Measurements from ENCODE around the gene MALT1.
"Not testable (repeated sequence)": the region's sequence is repeated elsewhere in the genome, so short reads cannot be mapped to it uniquely, and the experiment has no call there.

MALT1 gene, protein sequence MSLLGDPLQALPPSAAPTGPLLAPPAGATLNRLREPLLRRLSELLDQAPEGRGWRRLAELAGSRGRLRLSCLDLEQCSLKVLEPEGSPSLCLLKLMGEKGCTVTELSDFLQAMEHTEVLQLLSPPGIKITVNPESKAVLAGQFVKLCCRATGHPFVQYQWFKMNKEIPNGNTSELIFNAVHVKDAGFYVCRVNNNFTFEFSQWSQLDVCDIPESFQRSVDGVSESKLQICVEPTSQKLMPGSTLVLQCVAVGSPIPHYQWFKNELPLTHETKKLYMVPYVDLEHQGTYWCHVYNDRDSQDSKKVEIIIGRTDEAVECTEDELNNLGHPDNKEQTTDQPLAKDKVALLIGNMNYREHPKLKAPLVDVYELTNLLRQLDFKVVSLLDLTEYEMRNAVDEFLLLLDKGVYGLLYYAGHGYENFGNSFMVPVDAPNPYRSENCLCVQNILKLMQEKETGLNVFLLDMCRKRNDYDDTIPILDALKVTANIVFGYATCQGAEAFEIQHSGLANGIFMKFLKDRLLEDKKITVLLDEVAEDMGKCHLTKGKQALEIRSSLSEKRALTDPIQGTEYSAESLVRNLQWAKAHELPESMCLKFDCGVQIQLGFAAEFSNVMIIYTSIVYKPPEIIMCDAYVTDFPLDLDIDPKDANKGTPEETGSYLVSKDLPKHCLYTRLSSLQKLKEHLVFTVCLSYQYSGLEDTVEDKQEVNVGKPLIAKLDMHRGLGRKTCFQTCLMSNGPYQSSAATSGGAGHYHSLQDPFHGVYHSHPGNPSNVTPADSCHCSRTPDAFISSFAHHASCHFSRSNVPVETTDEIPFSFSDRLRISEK

DNA sequence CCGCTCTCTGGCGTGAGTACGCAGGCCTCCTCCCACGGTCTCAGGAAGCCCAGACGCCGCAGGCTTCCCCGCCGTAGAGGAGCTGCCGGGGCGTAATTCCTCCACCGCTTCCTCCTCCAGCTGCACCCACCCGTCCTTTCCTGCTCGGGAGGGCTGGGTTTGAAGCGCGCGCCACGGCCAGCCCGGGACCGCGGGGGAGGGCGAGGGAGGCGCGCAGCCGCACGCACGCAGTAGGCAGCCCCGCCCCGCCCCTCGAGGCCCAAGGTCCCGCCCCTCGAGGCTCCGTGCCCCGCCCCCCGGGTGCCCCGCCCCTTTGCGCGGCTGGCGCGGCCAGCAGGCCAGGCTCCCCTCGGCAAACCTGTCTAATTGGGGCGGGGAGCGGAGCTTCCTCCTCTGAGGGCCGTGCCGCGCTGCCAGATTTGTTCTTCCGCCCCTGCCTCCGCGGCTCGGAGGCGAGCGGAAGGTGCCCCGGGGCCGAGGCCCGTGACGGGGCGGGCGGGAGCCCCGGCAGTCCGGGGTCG, at the start of gene MALT1:
MALT1 (plus strand) TSS at position 355 of the 521 bp plus-strand sequence. CDS start 179 bp downstream, outside the sequence.
- DNase-seq (ENCODE audit: low spot score): peak; percentile 96

DNA sequence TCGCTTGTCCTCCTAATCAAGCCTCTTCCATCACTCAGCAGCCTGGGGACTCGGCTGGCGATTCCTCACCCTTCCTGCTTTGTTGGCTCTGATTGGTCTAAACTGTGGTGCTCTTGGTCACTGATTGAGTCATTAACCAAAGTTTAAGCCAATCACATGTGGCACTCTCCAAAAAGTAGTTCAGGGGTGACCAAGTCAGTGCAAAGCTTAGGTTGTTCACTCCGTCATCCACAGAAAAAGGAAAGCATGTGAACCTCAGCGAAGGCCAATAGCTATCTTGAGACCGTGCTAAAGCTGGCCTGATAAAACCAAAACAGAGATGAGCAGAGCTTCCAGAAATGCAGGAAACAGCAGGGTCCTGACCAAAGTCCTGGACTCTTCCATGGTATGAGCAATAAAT, 47.3 kb upstream of the MALT1 start:
- DNase-seq (ENCODE audit: low spot score): no peak

DNA sequence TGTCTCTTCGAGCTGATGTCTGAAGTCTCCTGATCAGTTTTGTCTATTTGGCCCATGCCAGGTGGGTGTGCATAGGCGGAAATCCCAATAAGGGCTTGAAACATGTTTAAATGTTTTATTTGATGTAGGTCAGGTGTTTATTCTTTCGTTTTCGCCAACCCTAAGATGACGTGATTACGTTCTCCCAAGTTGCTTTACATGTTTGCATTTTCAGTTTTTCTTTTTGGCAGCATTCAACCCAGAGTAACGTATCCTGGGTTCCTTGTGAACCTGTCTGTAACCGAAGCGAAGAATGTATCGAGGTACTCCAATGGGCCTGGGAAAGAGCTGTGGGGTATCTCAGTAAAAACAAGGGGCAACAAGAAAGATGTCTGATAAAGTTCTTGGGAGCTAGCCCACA, 45.4 kb upstream of the MALT1 start:
- no peak for DNase-seq (ENCODE audit: low spot score)

DNA sequence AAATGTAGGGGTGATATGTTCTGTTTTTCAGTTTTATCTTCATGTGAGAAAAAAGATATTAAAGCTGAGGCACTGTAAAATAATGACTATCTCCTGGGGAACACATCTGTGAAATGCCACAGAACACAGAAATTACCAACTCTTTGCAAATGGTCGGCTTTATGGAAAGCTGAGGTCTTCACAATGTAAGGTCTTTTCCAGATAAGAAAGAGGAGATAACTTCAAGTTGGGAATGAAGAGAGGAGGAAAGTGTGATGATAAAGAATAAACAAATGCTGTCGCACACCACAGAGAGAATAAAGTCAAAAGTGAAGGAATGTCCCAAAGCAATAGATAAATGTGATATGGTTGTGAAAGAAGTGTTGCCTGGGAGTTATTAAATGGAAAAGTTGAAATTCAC, 41.2 kb upstream of the MALT1 start:
- no peak for DNase-seq (ENCODE audit: low spot score)

DNA sequence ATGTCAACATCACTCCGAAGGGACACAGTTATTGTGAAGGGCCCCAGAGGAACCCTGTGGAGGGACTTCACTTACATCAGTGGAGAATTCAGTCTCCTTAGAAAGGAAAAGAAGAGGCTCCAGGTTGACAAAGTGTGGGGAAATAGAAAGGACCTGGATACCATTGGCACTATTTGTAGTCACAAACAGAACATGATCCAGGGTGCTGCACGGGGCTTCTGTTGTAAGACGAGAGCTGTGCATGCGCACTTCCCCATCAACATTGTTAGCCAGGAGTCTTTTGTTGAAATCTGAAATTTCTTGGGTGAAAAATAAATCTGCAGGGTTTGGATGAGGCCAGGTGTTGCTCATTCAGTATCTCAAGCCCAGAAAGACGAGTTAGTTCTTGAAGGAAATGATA, 40.0 kb upstream of the MALT1 start:
- no peak for DNase-seq (ENCODE audit: low spot score)

DNA sequence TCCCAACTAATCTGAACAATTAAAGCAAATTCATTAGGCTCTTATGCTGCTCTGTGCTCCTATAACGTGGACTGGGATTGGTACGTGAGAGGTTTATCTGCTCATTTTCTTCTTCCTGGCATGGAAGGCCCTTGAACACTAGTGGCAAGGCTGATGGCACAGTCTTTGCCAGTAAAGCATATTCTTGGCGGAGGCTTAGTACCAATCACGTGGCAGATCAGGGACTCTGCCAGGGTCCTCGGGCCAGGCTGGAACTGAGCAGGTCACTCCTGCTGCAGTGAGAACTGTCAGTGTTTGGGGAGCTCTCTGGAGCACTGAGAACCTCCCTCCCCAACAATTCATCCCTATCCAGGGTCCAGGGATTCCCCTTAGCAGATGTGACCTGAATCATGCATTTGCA, 38.7 kb upstream of the MALT1 start:
- DNase-seq (ENCODE audit: low spot score): no peak

DNA sequence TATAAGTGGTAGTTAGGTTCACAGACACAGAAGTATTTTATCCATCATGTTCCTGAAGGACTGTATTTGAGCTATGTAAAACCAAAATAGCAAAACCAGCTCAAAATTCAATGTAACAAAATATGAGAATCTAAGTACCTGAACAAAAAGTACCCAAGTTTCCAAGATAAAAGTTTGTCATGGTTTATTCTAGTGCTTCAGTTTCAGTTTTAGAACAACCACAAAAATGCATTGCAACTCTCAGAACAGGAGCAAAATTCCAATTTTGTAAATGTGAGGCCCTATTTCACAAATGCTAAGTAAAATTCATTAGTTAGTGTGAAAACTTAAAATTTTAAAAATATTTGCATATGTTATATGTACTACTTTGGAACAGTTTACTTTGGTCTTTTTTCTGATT, 37.4 kb upstream of the MALT1 start:
- DNase-seq (ENCODE audit: low spot score): no peak

DNA sequence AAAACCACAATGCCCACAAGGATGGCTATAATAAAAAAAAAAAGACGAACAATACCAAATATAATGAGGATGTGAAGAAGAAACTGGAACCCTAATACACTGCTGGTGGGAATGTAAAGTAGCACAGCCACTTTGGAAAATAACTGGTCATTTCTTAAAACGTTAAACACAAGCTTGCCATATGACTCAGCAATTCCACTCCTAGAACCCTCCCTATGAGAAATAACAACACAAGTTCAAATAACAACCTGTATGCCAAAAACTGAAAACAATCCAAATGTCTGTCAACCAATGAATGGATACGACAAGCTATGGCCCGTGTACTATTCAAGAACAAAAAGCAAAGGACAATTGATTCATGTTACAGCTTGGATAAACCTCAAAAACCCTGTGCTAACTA, 35.4 kb upstream of the MALT1 start:
- DNase-seq (ENCODE audit: low spot score): no peak

DNA sequence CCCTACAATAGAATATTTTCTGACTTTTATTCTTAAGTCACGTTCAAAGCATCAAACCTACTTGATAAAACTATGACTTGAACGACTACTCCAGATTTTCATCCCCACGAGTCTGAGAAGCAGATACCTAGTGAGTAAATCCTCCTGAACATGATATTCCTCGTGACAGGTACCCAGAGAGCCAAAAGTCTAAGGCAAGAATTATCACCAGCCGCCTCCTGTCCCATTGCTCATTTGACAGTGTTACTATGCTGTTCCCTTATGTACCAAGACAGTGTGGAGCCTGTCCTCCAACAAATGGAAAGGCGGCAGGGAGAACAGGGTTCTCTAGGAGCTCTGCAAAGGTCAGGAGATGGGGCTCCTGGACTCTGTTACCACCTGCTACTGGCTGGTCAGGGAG, 34.1 kb upstream of the MALT1 start:
- no peak for DNase-seq (ENCODE audit: low spot score)

DNA sequence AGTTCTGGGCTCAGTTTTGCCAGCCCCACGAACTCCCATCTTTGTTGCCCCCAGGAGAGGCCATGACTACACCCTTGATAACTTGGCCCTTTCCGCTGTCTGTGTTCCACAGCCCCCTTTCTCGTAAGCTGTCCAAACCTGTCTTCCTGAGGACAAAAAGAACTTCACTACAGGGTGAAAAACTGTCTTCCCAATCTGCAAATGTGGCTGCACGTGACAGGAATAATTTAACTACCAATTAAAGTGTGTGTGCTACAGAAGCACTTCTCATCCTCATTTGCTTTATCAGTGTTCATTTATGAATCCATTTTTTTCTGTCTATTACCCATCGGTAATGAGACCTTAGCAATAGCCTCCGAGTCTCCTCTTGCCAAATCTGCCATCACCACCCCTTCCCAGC, 33.3 kb upstream of the MALT1 start:
- DNase-seq (ENCODE audit: low spot score): no peak

DNA sequence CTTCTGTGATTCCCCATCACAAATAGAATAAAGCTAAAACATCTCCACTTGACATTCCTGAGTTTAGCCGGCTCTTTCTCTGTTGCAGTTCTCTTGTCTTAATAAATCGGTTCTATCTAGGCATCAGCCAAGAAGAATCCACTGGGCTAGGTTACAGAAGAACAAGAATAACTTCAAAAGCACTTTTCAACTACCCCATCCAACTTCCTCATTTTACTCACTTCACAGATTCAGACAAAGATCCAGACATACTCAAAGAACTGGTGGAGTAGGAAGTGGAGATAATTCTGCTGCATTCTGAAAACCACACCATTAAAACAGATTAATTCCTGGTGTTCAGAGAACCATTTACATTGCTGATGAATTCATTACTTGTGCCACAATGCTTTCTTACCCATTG, 32.8 kb upstream of the MALT1 start:
- DNase-seq (ENCODE audit: low spot score): no peak

DNA sequence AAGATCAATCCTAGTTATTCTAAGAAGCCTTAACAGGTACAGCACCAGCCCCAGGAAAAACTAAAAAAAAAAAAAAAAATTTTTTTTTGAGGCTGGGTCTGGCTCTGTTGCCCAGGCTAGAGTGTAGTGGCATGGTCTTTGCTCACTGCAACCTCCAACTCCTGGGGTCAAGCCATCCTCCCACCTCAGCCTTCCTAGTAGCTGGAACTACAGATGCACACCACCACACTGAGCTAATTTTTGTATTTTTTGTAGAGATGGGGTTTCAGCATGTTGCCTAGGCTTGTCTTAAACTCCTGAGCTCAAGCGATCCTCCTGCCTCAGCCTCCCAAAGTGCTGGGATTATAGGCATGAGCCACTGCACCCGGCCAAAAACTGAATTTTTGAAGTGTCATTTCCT, 32.0 kb upstream of the MALT1 start:
- DNase-seq (ENCODE audit: low spot score): no peak

DNA sequence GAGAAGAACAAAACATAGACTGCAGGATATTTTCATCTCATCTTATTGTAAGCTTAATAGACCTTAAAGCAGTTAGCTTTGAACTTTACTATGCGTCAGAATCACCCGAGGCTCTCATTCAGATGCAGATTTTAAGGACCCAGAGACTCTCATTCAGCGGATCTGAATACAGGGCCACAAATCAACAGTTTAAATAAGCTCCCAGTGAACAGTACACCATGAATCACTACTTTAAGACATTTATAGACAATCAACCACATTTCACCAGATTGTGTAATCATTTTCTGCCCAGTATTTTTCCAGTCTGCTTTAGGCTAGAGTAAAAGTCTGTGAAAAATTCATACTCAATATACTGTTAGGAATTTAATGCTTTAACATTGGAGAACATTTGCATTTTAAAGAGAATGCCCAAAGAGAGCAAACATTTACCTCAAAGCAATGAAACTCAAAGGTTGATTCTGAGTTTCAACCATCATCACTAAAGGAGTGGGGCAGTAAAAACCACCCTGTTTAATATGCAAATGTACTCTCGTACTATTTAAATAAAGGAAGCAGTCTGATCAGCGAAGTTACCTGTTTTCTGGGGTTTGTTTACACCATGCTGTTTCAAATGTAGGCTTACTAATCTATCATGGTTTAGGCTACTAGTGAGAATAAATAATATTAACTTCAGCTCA, 31.4 kb upstream of the MALT1 start:
- no peak for DNase-seq (ENCODE audit: low spot score)

DNA sequence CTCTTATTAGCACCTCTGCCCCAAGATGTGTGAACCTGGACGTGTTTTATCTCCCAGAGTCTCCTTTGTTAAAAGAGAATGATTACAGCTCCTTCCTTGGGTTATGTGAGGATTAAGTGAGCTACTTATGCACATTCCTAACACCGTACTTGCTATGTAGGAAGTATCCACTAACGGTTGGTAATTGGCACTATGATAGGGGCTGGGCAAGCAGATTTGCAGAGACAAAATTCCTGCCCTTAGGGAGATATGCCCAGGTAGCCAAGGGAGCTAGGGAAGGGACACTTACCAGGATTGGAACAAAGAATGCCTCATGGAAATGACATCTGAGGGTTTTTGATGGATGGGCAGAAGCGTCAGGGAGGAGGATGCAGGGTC, 30.8 kb upstream of the MALT1 start:
- no peak for DNase-seq (ENCODE audit: low spot score)

DNA sequence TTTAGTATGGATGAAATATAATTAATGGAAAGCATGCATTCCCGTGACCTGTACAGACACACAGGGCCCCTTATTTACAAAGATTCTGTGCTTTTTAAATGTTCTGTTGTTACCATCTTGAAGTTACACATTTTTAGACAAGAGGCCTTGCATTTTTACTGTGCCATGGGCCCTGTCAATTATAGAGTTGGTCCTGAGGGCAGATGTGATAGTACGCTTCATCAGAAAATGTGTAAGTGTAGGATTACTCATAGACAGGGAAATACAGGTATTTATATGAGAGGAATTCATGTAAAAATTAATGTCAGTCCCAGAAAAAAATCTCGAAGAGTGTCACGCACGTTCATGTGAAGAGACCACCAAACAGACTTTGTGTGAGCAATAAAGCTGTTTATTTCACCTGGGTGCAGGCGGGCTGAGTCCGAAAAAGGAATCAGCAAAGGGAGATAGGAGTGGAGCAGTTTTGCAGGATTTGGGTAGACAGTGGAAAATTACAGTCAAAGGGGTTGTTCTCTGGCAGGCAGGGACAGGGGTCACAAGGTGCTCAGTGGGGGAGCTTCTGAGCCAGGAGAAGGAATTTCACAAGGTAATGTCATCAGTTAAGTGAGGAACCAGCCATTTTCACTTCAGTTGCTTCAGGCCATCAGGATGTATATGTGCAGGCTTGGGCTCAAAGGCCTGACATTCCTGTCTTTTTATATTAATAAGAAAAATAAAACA, 30.2 kb upstream of the MALT1 start:
- no peak for DNase-seq (ENCODE audit: low spot score)

DNA sequence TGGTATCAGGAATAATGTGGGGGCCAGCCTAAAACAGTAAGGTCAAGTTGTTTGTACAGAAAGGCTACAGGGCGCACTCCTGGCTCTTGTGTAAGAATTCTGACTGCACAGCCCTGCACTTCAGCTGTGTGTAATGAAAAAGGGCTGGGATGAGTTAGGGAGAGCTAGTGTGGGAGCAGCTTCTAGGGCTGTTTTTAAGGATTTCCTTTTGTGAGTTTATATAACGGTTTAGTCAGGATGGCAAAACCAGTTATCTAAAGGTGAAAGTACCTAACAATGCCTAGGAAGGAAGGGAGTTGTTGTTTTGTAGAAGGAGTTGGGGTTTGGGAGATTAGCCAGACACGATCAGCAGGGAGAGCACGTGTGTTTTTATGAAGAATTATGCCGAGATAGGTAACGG, 27.7 kb upstream of the MALT1 start:
- DNase-seq (ENCODE audit: low spot score): not testable (repeated sequence)

DNA sequence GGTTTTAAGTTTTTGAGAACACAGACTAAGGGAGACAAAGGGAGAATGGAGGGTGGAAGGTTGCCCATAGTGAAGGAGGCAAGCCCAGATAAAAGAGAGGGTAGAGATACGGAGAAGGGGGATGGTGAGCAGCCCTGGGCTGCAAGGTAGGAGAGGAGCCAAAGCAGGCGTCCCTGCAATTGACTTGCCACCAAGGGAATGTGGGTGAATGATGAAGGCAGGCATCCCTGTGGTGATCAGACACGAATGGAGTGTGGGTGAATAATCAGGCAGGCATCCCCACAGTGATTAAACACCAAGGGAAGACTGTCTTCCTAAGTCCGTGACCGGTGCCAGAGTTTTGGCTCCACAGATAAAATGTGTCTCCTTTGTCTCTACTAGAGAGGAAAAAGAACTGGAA, 25.9 kb upstream of the MALT1 start:
- no peak for DNase-seq (ENCODE audit: low spot score)

DNA sequence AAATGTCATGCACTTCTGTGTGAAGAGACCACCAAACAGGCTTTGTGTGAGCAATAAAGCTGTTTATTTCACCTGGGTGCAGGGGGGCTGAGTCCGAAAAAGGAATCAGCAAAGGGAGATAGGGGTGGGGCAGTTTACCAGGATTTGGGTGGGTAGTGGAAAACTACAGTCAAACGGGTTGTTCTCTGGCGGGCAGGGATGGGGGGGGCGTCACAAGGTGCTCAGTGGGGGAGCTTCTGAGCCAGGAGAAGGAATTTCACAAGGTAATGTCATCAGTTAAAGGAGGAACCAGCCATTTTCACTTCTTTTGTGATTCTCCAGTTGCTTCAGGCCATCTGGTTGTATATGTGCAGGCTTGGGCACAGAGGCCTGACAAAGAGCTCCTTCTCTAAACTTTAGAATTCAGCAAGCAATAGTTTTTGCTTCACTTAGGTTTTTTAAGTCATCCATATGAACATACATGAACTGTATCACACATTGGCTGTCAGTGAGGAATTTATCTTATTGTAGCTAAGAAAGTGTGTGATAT, 24.9 kb upstream of the MALT1 start:
- no peak for DNase-seq (ENCODE audit: low spot score)

DNA sequence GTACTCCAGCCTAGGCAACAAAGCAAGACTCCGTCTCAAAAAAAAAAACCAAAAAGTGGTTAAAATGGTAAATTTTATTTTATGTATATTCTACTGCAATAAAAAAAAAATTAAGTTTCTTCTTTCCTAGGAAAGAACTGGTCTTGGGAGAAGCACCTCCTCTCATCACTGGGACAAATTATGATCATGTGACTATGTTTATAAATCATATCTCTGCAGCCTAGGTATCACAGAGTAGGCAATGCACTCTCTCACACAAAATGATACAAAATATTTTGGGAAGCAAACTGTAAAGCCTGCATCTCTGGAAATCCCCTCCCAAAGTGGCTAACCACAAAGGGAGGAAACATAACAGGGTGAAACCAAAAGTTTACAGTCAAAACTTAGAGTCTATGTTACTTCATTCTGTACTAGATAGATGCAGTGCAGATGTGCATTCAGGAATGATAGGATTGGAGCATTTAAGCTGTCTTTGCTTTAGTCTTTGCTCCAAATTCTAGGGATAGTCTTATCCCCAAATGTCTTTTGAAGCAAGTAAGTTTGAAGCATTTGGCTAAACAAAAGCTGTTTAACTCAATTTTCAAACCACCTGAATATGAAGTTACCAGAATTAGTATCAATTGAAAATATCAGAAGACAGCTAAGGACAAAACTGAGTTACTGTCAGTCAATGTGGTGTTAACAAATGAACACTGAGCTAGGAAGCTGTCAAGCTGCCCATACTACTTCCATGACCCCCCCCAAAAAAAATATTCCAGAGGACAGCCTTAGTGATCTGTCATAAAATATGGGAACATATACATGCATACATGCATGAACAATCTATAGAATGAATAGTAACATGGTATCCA, 21.1 kb upstream of the MALT1 start:
- no peak for DNase-seq (ENCODE audit: low spot score)

DNA sequence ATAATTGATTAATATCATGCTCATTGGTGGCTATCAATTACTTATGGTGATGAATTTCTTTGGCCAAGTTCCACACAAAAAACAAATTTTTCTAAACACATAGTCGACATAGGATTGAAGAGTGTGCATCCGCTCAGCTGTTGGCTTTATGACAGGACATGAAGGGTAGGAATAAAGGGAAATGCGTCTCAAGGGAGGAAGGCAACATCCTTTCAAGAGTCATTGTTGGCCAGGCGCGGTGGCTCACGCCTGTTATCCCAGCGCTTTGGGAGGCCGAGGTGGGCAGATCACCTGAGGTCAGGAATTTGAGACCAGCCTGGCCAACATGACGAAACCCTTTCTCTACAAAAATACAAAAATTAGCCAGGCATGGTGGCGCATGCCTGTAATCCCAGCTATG, 20.4 kb upstream of the MALT1 start:
- DNase-seq (ENCODE audit: low spot score): not testable (repeated sequence)

Measured in iPS-NIHi11 (cell line).